ENCODE data around the gene TOLLIP.

The TOLLIP gene

GRCh38 chr11:1297011-1297575 is 12.3 kb downstream of the TOLLIP start:
- DNase-seq, result no peak

DNA sequence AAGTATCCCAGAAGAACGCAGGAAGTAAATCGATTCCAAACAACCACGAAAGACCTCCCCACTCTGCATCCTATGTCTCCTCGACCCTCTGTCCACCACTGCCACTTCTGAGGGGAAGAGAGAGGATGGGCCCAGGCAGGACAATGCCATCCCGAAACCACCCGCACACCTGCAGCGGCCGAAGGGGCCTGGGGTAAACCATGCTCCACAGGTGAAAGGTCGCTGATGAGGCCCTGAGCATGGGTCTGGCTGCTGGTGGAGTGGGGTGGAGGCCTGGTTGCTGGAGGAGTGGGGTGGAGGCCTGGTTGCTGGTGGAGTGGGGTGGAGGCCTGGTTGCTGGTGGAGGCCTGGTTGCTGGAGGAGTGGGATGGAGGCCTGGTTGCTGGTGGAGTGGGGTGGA is 13.1 kb downstream of the TOLLIP start:
- no peak for DNase-seq

DNA sequence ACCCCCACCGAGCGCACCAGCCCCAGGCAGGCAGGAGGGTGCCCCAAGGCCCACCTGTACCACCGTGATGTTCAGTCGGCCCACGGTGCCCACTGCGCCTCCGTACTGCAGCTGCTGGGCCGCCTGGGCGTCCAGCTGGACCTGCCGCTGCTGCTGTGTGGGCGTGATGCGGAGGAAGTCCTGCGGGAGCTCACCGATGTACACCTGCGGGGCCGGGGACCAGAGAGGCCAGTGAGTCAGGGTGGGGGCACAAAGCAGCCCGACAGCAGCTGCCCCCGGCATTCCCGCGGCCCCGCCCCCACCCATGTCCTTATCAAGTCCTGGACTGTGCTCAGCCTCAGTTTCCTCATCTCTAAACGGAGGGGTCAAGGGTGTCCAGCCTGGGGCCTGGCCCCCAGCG is 13.8 kb downstream of the TOLLIP start:
- no peak for DNase-seq

DNA sequence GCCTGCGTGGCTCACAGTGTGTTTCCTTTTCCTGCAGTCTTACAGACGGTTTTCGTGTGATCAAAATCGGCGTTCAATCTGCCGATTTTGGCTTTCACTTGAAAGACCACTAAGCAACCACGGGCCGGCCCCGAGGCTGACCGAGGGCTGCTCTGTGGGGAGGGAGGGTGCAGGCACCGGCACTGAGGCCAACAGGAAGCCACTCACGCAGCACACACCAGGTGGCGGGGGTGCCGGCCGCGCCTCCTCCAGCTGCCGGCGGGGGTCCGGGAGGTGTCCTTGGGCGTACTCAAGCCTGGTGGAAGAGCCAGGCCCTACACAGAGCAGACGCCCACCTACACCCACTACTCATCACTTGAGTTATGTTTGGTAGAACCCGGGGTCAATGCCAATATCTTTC is 14.3 kb downstream of the TOLLIP start:
- DNase-seq, result no peak

DNA sequence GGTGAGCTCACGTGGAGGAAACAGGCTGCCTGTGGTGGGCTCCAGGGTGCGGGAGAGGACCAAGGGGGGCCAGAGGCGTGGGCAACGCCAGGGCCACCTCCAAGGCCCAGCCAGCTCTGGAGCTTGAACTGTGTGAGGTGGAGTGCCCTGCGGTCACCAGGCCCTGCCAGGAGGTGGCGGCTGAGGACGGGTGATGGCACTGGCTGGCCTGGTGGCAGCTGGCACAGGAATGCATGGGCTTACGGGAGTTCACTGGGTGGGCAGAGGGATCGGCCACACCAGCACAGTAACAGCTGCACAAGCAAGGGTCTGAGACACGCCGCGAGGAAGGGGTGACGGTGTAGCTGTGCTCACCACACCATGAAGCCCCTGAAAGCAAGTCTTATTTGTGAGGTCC is 15.8 kb downstream of the TOLLIP start:
- DNase-seq, result no peak

DNA sequence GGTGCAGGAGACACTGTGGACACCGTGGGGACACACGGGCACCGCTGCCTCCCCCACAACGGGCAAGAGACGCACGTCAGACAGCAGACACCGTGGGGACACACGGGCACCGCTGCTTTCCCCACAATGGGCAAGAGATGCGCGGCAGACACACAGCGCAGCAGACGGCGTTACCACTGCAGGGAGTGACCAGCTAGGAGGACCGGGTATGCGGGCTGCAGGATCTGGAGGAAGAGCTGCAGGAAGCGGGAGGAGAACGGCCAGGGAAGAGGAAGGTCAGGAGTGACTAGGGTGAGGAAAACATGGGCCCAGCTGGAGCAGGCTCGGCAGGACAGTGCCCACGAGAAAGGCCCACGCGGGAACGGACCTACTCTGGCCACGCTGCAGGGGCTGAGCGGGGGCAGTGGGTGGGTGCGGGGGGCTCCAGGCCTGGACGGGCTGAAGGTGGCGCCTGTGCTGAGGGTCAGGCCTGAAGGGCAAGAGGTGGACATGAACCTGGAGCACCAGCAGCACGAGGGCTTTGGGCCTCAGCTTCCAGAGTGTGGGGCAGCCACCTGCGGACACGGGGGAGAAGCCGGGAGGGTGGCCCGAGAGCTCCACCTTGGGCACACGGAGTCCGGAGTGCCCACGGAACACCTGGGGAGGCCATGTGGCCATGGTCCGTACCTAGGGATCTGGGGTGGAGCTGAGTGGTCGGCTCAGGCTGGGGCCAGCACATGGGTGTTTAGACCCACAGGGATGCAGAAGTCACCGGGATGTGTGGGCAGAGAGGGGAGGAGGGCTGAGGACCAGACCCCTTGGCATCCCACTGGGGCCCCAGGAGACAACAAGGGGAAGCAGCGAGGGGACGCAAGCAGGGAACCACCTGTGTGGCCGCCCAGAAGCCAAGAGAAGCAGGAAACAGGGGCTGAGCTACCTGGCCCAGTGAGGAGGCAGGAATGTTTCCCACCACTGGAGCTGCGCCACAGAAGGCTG is 16.5 kb downstream of the TOLLIP start:
- no peak for DNase-seq

DNA sequence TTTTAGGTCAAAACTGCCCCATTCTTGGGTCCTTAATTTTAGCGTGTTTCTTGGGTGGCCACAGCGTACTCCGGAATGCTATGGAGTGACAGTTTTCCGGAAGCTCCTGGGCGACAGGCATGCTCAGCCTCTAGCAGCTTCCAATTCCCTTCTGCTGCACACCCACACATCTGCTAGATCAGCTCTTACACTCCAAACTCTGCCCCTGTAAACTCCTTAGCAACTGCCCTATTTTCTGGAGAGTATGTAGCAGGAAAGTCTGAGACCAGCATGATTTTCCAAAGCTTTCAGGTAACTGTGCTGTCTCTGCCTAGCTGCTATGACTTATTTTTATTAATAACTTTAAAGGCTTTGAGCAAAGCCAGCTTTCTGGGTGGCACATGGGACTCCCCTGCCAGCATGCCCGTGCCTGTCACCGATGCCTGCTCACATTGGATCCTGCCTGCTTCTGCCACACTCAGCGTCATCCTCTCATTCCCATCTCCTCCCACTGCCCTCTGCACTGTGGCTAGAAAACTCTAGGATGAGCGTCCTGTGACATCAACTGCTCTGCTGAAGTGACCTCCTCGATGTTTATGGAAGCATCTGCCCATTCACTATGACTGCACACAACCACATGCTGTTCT is 17.3 kb downstream of the TOLLIP start:
- no peak for DNase-seq

GRCh38 chr11:1291295-1292017 is 18.0 kb downstream of the TOLLIP start:
- DNase-seq, result no peak

- no peak for DNase-seq
Observed at GRCh38 chr11:1290052-1291040, 19.1 kb downstream of the TOLLIP start.

GRCh38 chr11:1289211-1289935 is 20.1 kb downstream of the TOLLIP start:
- DNase-seq, result no peak

- no peak for DNase-seq
Observed at GRCh38 chr11:1288426-1289151, 20.8 kb downstream of the TOLLIP start.

GRCh38 chr11:1287928-1288327 is 21.5 kb downstream of the TOLLIP start:
- no peak for DNase-seq

GRCh38 chr11:1285876-1286275 is 23.6 kb downstream of the TOLLIP start:
- DNase-seq, result no peak

DNA sequence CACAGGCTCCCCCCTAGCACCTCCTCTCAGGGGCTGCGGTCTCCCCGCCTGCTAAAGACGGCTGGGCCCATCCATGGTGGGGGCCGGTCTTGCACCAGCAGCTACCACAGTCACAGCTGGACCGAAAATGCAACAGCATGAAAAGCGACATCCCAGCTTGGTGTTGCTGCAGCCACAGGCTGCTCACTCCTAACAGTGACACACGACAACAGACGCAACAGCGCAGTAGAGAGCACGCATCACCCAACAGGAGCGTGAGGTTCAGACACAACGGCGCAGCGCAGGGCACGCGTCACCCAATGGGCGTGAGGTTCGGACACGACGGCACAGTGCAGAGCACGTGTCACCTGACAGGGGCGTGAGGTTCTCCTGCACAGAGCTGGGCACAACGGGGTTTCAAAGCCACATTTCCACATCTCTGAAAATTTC is 24.1 kb downstream of the TOLLIP start:
- DNase-seq, result no peak

DNA sequence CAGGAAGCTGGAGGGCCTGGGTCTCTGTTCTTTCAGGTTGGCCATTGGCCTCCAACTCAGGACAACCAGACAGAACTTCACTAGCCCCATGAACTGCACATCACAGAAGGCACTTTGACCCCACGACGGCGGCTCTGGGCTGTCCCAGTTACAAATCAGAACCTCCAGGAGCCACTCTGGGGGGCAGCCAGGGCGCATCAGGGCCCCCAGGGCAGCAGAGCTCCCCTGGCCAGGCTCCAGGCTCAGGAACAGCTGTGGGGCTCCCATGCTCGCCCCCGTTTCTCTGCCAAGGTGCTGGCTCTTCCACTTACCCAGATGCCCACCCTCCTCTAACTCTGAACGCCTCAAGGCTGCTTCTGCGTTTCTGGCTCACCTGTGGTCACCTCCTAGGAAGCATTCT is 25.5 kb downstream of the TOLLIP start:
- DNase-seq, result no peak

GRCh38 chr11:1283091-1283511 is 26.3 kb downstream of the TOLLIP start:
- no peak for DNase-seq

GRCh38 chr11:1281974-1282365 is 27.5 kb downstream of the TOLLIP start:
- no peak for DNase-seq

DNA sequence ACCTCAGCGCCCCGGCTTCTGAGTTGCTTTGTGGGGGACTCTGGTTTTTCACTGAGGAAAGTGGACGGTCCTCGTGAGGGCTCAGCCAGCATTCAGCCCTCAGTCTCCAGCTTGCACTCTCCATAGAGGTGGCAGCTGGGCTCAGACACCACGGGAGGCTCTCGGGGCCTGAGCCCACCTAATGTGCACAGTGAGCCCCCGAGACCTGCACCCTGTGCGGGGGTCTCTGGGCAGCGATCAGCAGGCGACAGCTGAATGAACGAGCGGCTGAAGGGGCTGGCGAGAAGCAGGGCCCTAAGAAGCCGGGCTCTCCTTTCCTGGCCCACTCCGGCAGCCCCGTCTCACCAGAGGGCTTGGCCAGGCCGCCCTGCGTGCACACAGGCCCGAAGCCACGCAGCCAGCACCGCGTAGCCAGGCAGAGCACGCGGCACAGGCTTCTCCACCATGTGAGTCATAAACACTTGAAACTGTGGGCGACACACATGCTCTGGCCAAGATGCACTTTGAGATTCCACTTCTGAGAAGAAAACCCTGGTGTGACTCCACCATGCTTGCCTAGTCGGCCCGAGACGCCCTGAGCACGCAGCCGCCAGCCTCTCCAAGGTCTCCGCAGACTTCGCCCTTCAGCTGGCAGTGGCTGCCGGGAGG is 28.0 kb downstream of the TOLLIP start:
- DNase-seq, result no peak

- no peak for DNase-seq
Observed at GRCh38 chr11:1280116-1281035, 29.1 kb downstream of the TOLLIP start.
